Measurements from ENCODE around the gene ZNF383. TPM values are rescaled to one million over a fixed set of nuclear protein-coding genes. Genes with fewer than 3 reads are reported as not detected.
"Not testable (repeated sequence)": the region's sequence is repeated elsewhere in the genome, so short reads cannot be mapped to it uniquely, and the experiment has no call there.

The ZNF383 gene
- 1 to 10 TPM; 3.5 to 5.7 (median 4.1) TPM for total RNA-seq
- polyA plus RNA-seq: 1 to 10 TPM; 2.7 to 4.5 TPM

GRCh38 chr19:37217775-37218591 lies at the start of gene ZNF383:
Gene ZNF383, plus strand, starts transcription at chr19:37218214. Its CDS starts 12,240 bp downstream, at chr19:37230454.
- no peak for FAIRE-seq
- peak; percentile 96 to 99 (median 98) for ATAC-seq
- peak; percentile 86 to 95 (median 88) for DNase-seq
- intact Hi-C loops (cut with DNase I): no loop called here
- H3K4me3 ChIP-seq: peak within 1 kb of the TSS; percentile 76 to 92 (median 78)
- H3K27ac ChIP-seq: peak within 1 kb of the TSS; percentile 77 to 97 (median 84)
- H3K27me3 ChIP-seq: no peaks in the 10 kb centered on the region
- H3K4me1 ChIP-seq: peaks cover 0 to 6% (median 0%) of the 10 kb centered on the region in 3 donors
- no peaks in the 10 kb centered on the region for H3K9me3 ChIP-seq
- 0% methylated on average over 44 of the region's 44 CpGs for WGBS, 2 donors
- no peak for TF ChIP-seq CTCF (IDR thresholded peaks at IDR 0.05)
- peaks cover 0 to 7% (median 0%) of the 10 kb centered on the region in 3 donors for H3K36me3 ChIP-seq

GRCh38 chr19:37172368-37173366 lies 45.3 kb upstream of the ZNF383 start, which contains the start of gene ZNF585A:
Gene ZNF585A, minus strand, starts transcription at chr19:37172695. Its CDS starts 2,785 bp downstream, at chr19:37169910.
- WGBS, 2 donors: 3 to 4% methylated on average over 30 of the region's 30 CpGs
- intact Hi-C loops (cut with DNase I): no loop called here
- DNase-seq: peak; percentile 84 to 96 (median 92)
- no peaks in the 10 kb centered on the region for H3K9me3 ChIP-seq
- peak; percentile 98 for FAIRE-seq
- peak within 1 kb of the TSS; percentile 43 to 60 (median 48) for H3K4me3 ChIP-seq
- TF ChIP-seq CTCF (IDR thresholded peaks at IDR 0.05): peak in 1 of 4 donors; percentile 8
- no peaks in the 10 kb centered on the region for H3K27me3 ChIP-seq
- H3K36me3 ChIP-seq: no peaks in the 10 kb centered on the region
- no peaks in the 10 kb centered on the region for H3K4me1 ChIP-seq
- ATAC-seq: peak; percentile 100
- H3K27ac ChIP-seq: peak within 1 kb of the TSS in 2 of 4 donors; percentile 43 to 57

- FAIRE-seq; DNase-seq; H3K9me3 ChIP-seq; H3K4me3 ChIP-seq; H3K27ac ChIP-seq; ATAC-seq; intact Hi-C loops (cut with DNase I); H3K4me1 ChIP-seq; H3K27me3 ChIP-seq: not testable (repeated sequence)
- WGBS, 2 donors: 90 to 92% methylated on average over 4 of the region's 4 CpGs
- peaks cover 6 to 39% (median 12%) of the 10 kb centered on the region in 3 donors for H3K36me3 ChIP-seq
Observed at GRCh38 chr19:37186071-37186470, 31.9 kb upstream of the ZNF383 start.

- peaks cover 0 to 32% (median 3%) of the 10 kb centered on the region in 3 donors for H3K36me3 ChIP-seq
- DNase-seq; H3K4me3 ChIP-seq; H3K9me3 ChIP-seq; H3K27ac ChIP-seq; intact Hi-C loops (cut with DNase I); H3K27me3 ChIP-seq; FAIRE-seq; H3K4me1 ChIP-seq; ATAC-seq: not testable (repeated sequence)
- 96 to 98% methylated on average over 4 of the region's 4 CpGs for WGBS, 2 donors
Observed at GRCh38 chr19:37195248-37195647, 22.8 kb upstream of the ZNF383 start.

GRCh38 chr19:37197115-37197514 lies 20.9 kb upstream of the ZNF383 start:
- DNase-seq; FAIRE-seq; ATAC-seq; H3K27me3 ChIP-seq; H3K4me3 ChIP-seq; intact Hi-C loops (cut with DNase I); H3K27ac ChIP-seq; H3K4me1 ChIP-seq; H3K9me3 ChIP-seq: not testable (repeated sequence)
- H3K36me3 ChIP-seq: peaks cover 0 to 31% (median 0%) of the 10 kb centered on the region in 3 donors
- 96% methylated on average over 5 of the region's 5 CpGs for WGBS, 2 donors

GRCh38 chr19:37197768-37198167 lies 20.2 kb upstream of the ZNF383 start:
- no peak for TF ChIP-seq CTCF (IDR thresholded peaks at IDR 0.05)
- H3K4me3 ChIP-seq: no peak overlapping the region
- ATAC-seq (no peak), FAIRE-seq (no peak), DNase-seq (no peak)
- intact Hi-C loops (cut with DNase I): no loop called here
- H3K9me3 ChIP-seq: no peaks in the 10 kb centered on the region
- H3K27ac ChIP-seq: no peak overlapping the region
- WGBS, 2 donors: 89 to 92% methylated on average over 2 of the region's 2 CpGs
- no peaks in the 10 kb centered on the region for H3K4me1 ChIP-seq
- H3K36me3 ChIP-seq: peaks cover 0 to 31% (median 0%) of the 10 kb centered on the region in 3 donors
- no peaks in the 10 kb centered on the region for H3K27me3 ChIP-seq

Data from pancreas (tissue), 10 donors.